Colonic mucosa (tissue), 4 donors: ENCODE results near the gene GREM2. TPM values are rescaled to one million over a fixed set of nuclear protein-coding genes. Genes with fewer than 3 reads are reported as not detected.

Source experiments
- DNase-seq: peaks from one replicate; pipeline ENCODE4 v3.0.0-alpha.2; 2020
- H3K27ac ChIP-seq: fragments of 200-600 bp; one replicate; pipeline ENCODE4 v1.8.0; 2021
- H3K27me3 ChIP-seq: fragments of 200-600 bp; one replicate; pipeline ENCODE4 v1.8.0; 2021
- H3K36me3 ChIP-seq: fragments of 200-600 bp; one replicate; pipeline ENCODE4 v1.8.0; 2021
- H3K4me1 ChIP-seq: fragments of 200-600 bp; one replicate; pipeline ENCODE4 v1.8.0; 2021; ENCODE audit warnings: mild to moderate bottlenecking
- H3K4me3 ChIP-seq: fragments of 200-600 bp; one replicate; pipeline ENCODE4 v1.8.0; 2021
- H3K9ac ChIP-seq, 2 donors: one replicate each; pipeline ENCODE4 v1.7.0; 2013; ENCODE audit warnings: control low read depth in 2 of 2, low read depth in 2 of 2, low read length in 2 of 2
- H3K9me3 ChIP-seq: fragments of 200-600 bp; one replicate; pipeline ENCODE4 v1.8.0; 2021
- CTCF ChIP-seq: fragments of 200-600 bp; IDR thresholded peaks from one replicate; pipeline ENCODE4 v1.8.0; 2022; ENCODE audit warnings: antibody characterized with exemption, mild to moderate bottlenecking
- intact Hi-C: fragments of 100-400 bp; cut with DNase I; formaldehyde crosslinking; loops from one replicate; pipeline ENCODE4 v1.14.1; 2022
- total RNA-seq, 2 donors: library from RNA; stranded (reverse); fragmentation: NEBNext Ultra II Directional in 1 of 2; extraction: Animal tissue kit (Norgen Biotek cat#: 25700) in 1 of 2; gene quantifications; one replicate each; pipeline ENCODE4 v1.2.1, GENCODE V29; 2021
- donor health status: healthy.
- donor health status: DM: no; HTN: no; CAD: no.
- donor health status: DM: no; HTN: no; CAD: no.

GREM2 gene
- total RNA-seq, 2 donors from 2014 or later = 3.6 to 8.4 TPM

- no peak overlapping the region for H3K4me3 ChIP-seq
- H3K27ac ChIP-seq = no peak overlapping the region
- no peak for DNase-seq
- H3K4me1 ChIP-seq = no peaks in the 10 kb centered on the region
- no peak for TF ChIP-seq CTCF
- H3K27me3 ChIP-seq = no peaks in the 10 kb centered on the region
- no peaks in the 10 kb centered on the region for H3K36me3 ChIP-seq
- H3K9me3 ChIP-seq = no peaks in the 10 kb centered on the region
- intact Hi-C loops = no loop called here
- no peak overlapping the region for H3K9ac ChIP-seq
Observed at GRCh38 chr1:240491156-240491555, 120.8 kb downstream of the GREM2 start.

GRCh38 chr1:240487493-240487892 lies 124.5 kb downstream of the GREM2 start:
- H3K27ac ChIP-seq = no peak overlapping the region
- no peak overlapping the region for H3K9ac ChIP-seq
- H3K4me1 ChIP-seq = no peaks in the 10 kb centered on the region
- no peaks in the 10 kb centered on the region for H3K27me3 ChIP-seq
- H3K9me3 ChIP-seq = no peaks in the 10 kb centered on the region
- DNase-seq = no peak
- intact Hi-C loops = no loop called here
- no peak overlapping the region for H3K4me3 ChIP-seq
- no peak for TF ChIP-seq CTCF
- H3K36me3 ChIP-seq = no peaks in the 10 kb centered on the region

- no peak overlapping the region for H3K9ac ChIP-seq
- intact Hi-C loops = no loop called here
- TF ChIP-seq CTCF = no peak
- H3K9me3 ChIP-seq = no peaks in the 10 kb centered on the region
- no peaks in the 10 kb centered on the region for H3K4me1 ChIP-seq
- H3K4me3 ChIP-seq = no peak overlapping the region
- H3K27ac ChIP-seq = no peak overlapping the region
- DNase-seq = no peak
- no peaks in the 10 kb centered on the region for H3K27me3 ChIP-seq
- H3K36me3 ChIP-seq = no peaks in the 10 kb centered on the region
Observed at GRCh38 chr1:240486611-240487010, 125.3 kb downstream of the GREM2 start.

- DNase-seq = no peak
- Histone ChIP-seq H3K4me3 (no peak overlapping the region), H3K27me3 (no peaks in the 10 kb centered on the region), H3K27ac (no peak overlapping the region), H3K9ac (no peak overlapping the region), H3K9me3 (no peaks in the 10 kb centered on the region), H3K4me1 (no peaks in the 10 kb centered on the region), H3K36me3 (no peaks in the 10 kb centered on the region)
- intact Hi-C loops = no loop called here
- no peak for TF ChIP-seq CTCF
Observed at GRCh38 chr1:240484804-240485443, 127.0 kb downstream of the GREM2 start.

- no peaks in the 10 kb centered on the region for H3K36me3 ChIP-seq
- DNase-seq = no peak
- TF ChIP-seq CTCF = no peak
- no peak overlapping the region for H3K9ac ChIP-seq
- intact Hi-C loops = loop anchor here (10.0 kb wide), 1 partner anchor 284 kb away; no protein-coding TSS in a partner anchor
- no peaks in the 10 kb centered on the region for H3K27me3 ChIP-seq
- no peak overlapping the region for H3K27ac ChIP-seq
- no peaks in the 10 kb centered on the region for H3K9me3 ChIP-seq
- H3K4me1 ChIP-seq = no peaks in the 10 kb centered on the region
- no peak overlapping the region for H3K4me3 ChIP-seq
Observed at GRCh38 chr1:240478536-240478935, 133.4 kb downstream of the GREM2 start.
